Endothelial cell (in vitro differentiated cells): ENCODE results near the gene SMIM29. TPM values are rescaled to one million over a fixed set of nuclear protein-coding genes. Genes with fewer than 3 reads are reported as not detected.

Experiments used
- DNase-seq: peaks from one replicate; pipeline ENCODE4 v3.0.0; 2021; ENCODE audit warnings: low spot score
- H3K27ac Mint-ChIP-seq: one replicate; pipeline ENCODE4 v1.8.0; 2021; ENCODE audit warnings: mixed read lengths, inconsistent platforms; ENCODE audit not compliant: unreplicated experiment
- H3K27me3 Mint-ChIP-seq: one replicate; pipeline ENCODE4 v1.8.0; 2021; ENCODE audit warnings: mild to moderate bottlenecking, moderate library complexity, mixed read lengths, inconsistent platforms; ENCODE audit not compliant: unreplicated experiment
- H3K36me3 Mint-ChIP-seq: one replicate; pipeline ENCODE4 v1.8.0; 2021; ENCODE audit warnings: mild to moderate bottlenecking, low read depth, mixed read lengths, inconsistent platforms; ENCODE audit not compliant: unreplicated experiment
- H3K4me1 Mint-ChIP-seq: one replicate; pipeline ENCODE4 v1.8.0; 2021; ENCODE audit warnings: mild to moderate bottlenecking, mixed read lengths, inconsistent platforms; ENCODE audit not compliant: unreplicated experiment
- H3K4me3 Mint-ChIP-seq: one replicate; pipeline ENCODE4 v1.8.0; 2021; ENCODE audit warnings: mild to moderate bottlenecking, mixed read lengths, inconsistent platforms; ENCODE audit not compliant: unreplicated experiment
- H3K9me3 Mint-ChIP-seq: one replicate; pipeline ENCODE4 v1.8.0; 2021; ENCODE audit warnings: mixed read lengths, inconsistent platforms; ENCODE audit not compliant: unreplicated experiment
- total RNA-seq: library from RNA; stranded (reverse); fragmentation: NEBNext Ultra II Directional; extraction: Animal tissue kit (Norgen Biotek cat#: 25700); gene quantifications from one replicate; pipeline ENCODE4 v1.2.1, GENCODE V29; 2021; ENCODE audit not compliant: unreplicated experiment
- TF ChIP-seq, protein P1 (sequence below): fragments of 200-600 bp; sonication (generic); IDR thresholded peaks from one replicate; pipeline ENCODE4 v1.5.0; 2021; ENCODE audit warnings: antibody characterized with exemption; ENCODE audit not compliant: unreplicated experiment

The SMIM29 gene
- total RNA-seq, 1 donor from 2014 or later: 44.3 TPM

- Mint-ChIP-seq H3K27ac (peak overlapping the region; percentile 96), H3K4me3 (peak overlapping the region; percentile 61), H3K4me1 (peaks cover 16% of the 10 kb centered on the region), H3K9me3 (no peaks in the 10 kb centered on the region), H3K36me3 (no peaks in the 10 kb centered on the region), H3K27me3 (peaks cover 17% of the 10 kb centered on the region)
- TF ChIP-seq, protein P1, sequence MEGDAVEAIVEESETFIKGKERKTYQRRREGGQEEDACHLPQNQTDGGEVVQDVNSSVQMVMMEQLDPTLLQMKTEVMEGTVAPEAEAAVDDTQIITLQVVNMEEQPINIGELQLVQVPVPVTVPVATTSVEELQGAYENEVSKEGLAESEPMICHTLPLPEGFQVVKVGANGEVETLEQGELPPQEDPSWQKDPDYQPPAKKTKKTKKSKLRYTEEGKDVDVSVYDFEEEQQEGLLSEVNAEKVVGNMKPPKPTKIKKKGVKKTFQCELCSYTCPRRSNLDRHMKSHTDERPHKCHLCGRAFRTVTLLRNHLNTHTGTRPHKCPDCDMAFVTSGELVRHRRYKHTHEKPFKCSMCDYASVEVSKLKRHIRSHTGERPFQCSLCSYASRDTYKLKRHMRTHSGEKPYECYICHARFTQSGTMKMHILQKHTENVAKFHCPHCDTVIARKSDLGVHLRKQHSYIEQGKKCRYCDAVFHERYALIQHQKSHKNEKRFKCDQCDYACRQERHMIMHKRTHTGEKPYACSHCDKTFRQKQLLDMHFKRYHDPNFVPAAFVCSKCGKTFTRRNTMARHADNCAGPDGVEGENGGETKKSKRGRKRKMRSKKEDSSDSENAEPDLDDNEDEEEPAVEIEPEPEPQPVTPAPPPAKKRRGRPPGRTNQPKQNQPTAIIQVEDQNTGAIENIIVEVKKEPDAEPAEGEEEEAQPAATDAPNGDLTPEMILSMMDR: no peak
- no peak for DNase-seq
Observed at GRCh38 chr6:34233867-34234266, 14.9 kb downstream of the SMIM29 start.

DNA sequence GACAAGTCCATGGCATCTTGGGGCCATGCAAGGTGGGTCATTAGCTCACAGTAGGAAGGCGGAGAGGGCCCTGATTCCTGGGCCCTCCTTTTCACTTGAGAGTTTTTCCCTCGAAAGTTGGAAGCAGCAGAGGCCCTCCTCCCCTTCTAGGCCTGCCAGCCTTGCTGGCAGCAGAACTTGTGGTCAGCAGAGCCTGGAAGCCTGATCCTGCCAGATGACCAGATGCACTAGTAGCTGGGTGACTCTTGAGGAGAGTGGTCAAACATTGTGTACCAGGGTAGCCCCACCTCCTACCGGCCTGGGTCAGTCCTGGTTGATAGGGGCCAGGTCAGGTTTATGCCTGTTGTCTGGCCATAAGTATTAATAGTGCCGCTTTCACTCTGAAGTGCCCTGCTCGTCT, 15.9 kb downstream of the SMIM29 start:
- DNase-seq: no peak
- H3K27me3 Mint-ChIP-seq: peaks cover 12% of the 10 kb centered on the region

GRCh38 chr6:34231566-34232336, 17.1 kb downstream of the SMIM29 start:
- Mint-ChIP-seq H3K4me3 (peak overlapping the region; percentile 47), H3K27me3 (peaks cover 13% of the 10 kb centered on the region), H3K36me3 (no peaks in the 10 kb centered on the region), H3K4me1 (peaks cover 18% of the 10 kb centered on the region), H3K27ac (no peak overlapping the region), H3K9me3 (no peaks in the 10 kb centered on the region)
- TF ChIP-seq, protein P1: no peak
- DNase-seq: no peak

More for the DNA sequence above, 15.9 kb downstream of the SMIM29 start:
- Mint-ChIP-seq H3K4me3 (no peak overlapping the region), H3K9me3 (no peaks in the 10 kb centered on the region), H3K36me3 (no peaks in the 10 kb centered on the region), H3K4me1 (peaks cover 9% of the 10 kb centered on the region), H3K27ac (no peak overlapping the region)
- TF ChIP-seq, protein P1: no peak

DNA sequence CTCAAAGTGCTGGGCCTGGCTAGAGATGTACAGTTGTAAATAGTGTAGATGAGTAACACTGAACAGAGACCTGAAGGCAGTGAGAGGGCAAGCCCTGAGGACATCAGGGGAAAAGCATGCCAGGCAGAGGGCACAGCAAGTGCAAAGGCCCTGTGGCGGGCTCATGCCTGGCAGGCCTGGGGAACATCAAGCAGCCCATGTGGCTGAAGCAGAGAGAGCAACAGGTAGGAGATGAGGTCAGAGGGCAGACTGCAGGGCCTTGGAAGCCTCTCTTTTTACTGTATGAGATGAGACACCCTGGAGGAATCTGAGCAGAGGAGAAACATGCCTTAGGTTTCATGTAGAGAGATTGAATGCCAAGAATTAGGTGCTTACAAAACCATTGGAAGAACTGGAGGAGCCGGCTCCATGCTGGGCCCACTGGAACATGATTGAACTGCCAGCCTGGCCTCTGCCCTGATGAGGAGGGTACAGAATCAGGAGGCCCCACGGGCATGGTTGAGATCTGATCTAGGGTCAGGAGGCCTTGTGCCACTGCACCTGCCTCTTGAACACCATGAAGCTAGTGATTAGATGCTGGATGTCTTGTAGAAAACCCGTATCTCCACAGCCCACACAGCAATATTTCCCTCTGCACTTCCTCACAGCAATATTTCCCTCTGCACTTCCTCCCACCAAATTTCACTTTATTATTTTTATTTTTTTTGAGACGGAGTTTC, 18.0 kb downstream of the SMIM29 start:
- Mint-ChIP-seq H3K27me3 (peaks cover 9% of the 10 kb centered on the region), H3K27ac (no peak overlapping the region), H3K4me1 (peaks cover 19% of the 10 kb centered on the region), H3K9me3 (no peaks in the 10 kb centered on the region), H3K36me3 (no peaks in the 10 kb centered on the region), H3K4me3 (no peak overlapping the region)
- TF ChIP-seq, protein P1: no peak
- no peak for DNase-seq

- Mint-ChIP-seq H3K4me3 (no peak overlapping the region), H3K4me1 (peaks cover 19% of the 10 kb centered on the region), H3K27ac (no peak overlapping the region), H3K36me3 (no peaks in the 10 kb centered on the region), H3K9me3 (no peaks in the 10 kb centered on the region), H3K27me3 (peaks cover 9% of the 10 kb centered on the region)
- no peak for DNase-seq
- TF ChIP-seq, protein P1: no peak
Observed at GRCh38 chr6:34229877-34230276, 18.9 kb downstream of the SMIM29 start.
